Activated T-cell treated with anti-CD3 and anti-CD28 coated beads for 24 hours (primary cell): Measurements from ENCODE around the gene COX7C.
"Not testable (repeated sequence)": the region's sequence is repeated elsewhere in the genome, so short reads cannot be mapped to it uniquely, and the experiment has no call there.

Experiments used
- DNase-seq: peaks from one replicate; pipeline ENCODE4 v3.0.0-alpha.2; 2020; ENCODE audit warnings: low read depth

COX7C gene

GRCh38 chr5:86617756-86618576 lies at the start of gene COX7C:
COX7C (plus strand) TSS chr5:86617941; CDS start chr5:86618056, 115 bp downstream.
- peak; percentile 92 for DNase-seq

- not testable (repeated sequence) for DNase-seq
These were observed 48.0 kb upstream of the COX7C start for GRCh38 chr5:86569522-86570426.

- no peak for DNase-seq
These were observed 47.2 kb upstream of the COX7C start for GRCh38 chr5:86570427-86571083.

GRCh38 chr5:86571109-86571508 lies 46.6 kb upstream of the COX7C start:
- not testable (repeated sequence) for DNase-seq

DNA sequence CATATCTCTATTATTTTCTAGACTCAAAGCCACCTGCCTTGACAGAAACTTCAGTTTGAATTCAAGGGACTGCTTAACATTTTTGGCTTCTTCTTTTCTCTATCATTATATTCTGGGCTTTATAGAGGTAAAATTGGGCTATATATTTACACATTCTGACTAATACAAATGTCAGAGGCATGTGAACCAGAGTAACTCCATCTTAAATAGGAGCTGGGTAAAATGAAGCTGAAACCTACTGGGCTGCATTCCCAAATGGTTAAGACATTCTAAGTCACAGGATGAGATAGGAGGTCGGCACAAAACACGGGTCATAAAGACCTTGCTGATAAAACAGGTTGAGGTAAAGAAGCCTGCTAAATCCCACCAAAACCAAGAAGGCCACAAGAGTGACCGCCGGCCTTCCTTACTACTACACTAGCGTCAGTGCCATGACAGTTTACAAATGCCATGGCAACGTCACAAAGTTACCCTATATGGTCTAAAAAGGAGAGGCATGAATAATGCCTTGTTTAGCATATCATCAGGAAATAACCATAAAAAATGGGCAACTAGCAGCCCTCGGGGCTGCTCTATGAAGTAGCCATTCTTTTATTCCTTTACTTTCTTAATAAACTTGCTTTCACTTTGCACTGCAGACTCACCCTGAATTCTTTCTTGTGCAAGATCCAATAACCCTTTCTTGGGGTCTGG lies 44.8 kb upstream of the COX7C start:
- DNase-seq, result no peak

DNA sequence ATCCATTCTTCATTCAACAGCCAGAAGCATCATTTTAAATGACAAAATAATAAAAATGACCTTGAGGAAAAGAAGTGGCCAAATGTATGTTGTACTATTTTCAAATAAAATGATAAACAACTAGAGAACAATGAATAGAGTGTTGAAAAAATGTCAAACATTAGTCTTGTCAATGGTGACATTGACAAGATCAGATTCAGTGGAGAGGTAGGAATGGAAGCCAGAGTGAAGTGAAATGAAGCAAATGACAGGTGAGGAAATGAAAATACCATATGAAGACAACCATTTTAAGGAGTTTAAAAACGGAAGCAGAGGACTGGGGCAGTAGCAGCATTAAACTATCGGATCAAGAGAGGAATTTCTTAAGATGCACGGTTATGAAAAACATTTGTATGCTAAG lies 38.2 kb upstream of the COX7C start:
- DNase-seq, result no peak

GRCh38 chr5:86596476-86596875 lies 21.3 kb upstream of the COX7C start:
- no peak for DNase-seq

GRCh38 chr5:86605881-86606280 lies 11.9 kb upstream of the COX7C start:
- no peak for DNase-seq

DNA sequence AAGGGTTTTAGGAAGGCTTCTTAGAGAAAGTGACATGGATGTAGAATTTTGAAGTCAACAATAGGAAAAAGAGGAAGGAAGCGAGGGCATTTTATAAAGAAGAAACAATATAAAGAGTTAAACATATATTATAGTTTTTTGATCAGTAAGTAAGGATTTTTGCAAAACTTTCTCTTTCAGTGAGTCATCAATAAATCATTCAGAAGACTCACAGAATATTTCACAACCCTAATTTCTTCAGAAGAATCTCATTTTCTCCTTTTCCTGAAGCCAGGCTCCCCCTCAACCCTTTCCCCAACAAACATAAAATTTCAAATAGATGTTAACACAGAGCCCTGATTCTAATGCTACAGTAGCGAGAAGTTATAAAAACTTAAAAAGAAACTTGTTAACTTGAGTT lies 4.3 kb upstream of the COX7C start:
- DNase-seq, result no peak

GRCh38 chr5:86617309-86617755 lies 409 bp upstream of the COX7C start:
- DNase-seq, result no peak

DNA sequence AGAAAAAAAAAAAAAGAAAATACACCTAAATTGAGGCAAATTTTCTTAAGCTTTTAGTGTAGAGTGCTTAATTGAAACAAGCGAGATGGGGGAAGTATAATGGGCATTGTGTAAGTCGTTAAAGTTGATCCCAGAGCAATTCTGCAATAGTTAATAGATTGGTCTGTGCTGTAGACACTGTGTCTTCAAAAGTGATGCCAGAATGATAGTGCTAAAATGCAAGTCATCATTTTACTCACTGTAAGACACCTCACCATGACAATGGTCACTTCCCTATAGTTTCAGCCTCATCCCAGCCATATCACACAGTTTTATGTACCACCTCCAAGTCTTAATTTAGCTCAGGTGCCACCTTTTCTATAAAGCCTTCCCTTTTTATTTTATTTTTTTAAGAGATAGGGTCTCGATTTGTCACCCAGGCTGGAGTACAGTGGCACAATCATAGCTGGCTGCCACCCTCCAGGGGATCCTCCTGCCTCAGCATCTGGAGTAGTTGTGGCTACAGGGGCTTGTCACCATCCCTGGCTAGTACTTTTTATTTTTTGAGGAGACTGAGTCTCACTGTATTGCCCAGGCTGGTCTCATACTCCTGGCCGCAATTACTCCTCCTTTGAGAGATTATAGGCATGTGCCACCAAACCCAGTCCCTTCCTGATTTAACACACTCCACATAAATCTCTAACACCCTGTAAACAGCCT lies 6.2 kb downstream of the COX7C start:
- no peak for DNase-seq

DNA sequence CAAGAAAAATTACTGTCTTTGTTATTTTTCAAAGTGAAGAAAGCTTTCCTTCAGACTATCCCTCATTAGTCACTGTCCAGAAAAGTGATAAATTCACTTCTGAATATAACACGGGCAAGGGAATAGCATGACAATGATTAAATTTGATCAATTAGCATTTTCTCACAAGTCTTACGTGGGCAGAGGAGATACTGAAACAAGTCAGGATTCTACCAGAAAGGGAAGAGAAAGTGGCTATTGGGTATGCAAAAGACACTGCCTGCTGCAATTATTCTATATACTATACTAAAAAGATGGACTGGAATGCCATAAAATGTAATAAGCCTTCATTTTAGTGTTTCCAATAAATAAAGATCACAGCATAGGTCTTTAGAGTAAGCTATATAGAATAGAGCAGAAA lies 7.4 kb downstream of the COX7C start:
- no peak for DNase-seq

DNA sequence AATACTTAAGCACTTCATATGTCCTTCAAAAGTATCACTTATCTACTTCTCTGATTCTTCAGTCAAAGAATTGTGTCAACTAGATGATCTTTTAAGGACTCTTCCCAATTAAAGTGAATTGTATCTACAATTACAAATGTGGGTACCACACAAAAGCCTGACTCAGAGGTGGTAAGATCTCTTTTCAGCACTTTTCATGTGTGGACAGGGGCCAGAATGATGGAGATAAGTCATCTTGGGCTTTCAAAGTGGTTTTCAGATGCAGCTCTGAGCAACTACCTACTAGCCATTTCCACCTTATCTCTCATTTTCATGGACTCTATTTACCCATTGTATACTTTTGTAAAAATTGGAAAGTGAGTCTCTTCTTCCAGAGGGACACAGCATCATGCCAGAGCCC lies 8.4 kb downstream of the COX7C start:
- no peak for DNase-seq

GRCh38 chr5:86631165-86631564 lies 13.4 kb downstream of the COX7C start:
- no peak for DNase-seq

DNA sequence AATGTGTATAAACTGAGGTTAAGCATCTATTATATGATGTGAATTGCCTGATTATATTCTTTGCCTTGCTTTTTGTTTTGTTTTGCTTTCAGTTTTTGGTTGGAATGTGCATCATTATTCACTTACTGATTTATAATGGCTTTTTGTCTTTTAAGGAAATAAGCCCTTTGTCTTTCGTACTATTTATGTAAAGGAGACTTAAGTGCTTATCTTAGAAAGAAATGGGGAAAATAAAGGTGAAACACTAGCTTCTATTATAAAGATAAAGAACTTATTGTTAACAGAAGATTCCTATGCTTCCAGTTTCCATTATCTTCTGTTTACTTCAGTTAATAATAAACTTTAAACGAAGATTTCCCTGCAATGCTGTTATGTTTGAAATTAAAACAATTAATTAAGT lies 23.3 kb downstream of the COX7C start:
- no peak for DNase-seq

- no peak for DNase-seq
These were observed 27.1 kb downstream of the COX7C start for GRCh38 chr5:86644843-86645242.

- no peak for DNase-seq
These were observed 28.1 kb downstream of the COX7C start for GRCh38 chr5:86645885-86646284.

DNA sequence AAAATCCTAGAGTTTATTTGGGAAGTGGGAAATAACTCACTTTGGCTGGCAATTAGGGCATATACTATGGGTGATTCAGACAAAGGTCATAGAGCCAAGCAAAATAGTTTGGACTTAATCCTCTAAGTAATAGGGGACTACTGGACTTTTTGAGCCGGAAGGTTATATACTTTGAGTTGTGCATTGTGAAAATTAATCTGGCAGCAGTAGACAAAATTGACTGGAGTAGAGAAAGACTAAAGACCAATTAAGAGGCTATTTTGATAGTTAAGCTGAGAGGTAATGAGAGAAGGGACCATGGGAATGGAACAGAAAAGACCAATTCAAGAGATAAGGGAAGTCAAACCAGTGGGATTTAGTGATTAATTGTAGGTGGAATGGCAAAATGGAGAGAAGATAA lies 28.9 kb downstream of the COX7C start:
- no peak for DNase-seq

DNA sequence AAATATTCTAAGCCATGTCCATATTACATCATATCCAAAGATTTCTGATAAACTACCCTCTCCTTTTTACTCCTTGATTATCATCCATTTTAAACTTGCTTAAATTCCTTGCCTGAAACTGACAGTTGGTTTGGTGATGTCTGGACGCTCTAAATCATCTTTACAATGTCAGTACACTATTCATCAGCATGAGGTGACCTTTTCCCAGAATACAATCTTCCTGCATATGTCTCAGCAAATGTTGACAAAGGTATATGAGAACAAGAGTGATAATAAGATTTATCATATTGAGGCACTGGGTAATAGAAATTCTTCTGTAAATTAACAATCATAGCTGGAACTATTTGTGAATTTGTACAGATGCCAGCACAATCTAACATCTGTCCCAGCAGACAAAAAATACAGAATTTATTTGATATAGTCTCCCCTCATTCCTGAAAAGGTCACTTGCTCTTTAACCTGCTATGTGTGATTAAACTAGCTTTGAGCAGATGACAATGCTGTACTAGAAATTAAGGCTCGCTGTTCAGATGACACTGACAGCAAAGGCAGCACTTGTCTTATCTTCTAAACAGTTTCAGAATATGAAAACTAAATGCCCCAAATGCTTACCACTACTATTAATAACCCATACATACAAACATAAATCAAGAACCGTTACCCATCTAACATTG lies 32.2 kb downstream of the COX7C start:
- no peak for DNase-seq

GRCh38 chr5:86660771-86661170 lies 43.0 kb downstream of the COX7C start:
- DNase-seq, result not testable (repeated sequence)

DNA sequence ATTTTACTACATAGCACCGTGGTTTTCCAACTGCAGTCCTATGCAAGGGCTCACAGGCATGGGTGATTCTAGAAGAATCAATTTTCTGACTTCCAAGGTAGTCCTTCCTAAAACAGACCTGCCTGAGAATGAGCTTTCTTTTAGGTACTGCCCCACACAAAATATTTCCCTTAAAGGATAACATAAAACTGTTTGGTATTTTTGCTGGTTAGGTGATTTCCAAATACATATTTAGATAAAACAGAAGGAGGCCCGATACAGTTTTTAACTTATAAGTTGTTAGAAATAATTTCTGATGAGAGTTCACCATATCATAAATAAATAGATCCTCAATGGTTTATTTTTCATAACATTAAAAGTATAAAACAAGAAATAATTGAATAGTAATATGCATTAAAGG lies 46.4 kb downstream of the COX7C start:
- no peak for DNase-seq
